Mammary epithelial cell (primary cell): ENCODE measurements around the gene SCN8A.

Source experiments
- CTCF ChIP-seq, 2 donors: IDR thresholded peaks in 1 of 2; conservative IDR thresholded peaks in 1 of 2; 2 replicates each; pipeline ENCODE4 v1.5.1; 2011 to 2012; ENCODE audit warnings: inconsistent platforms in 2 of 2, low read length in 2 of 2, mild to moderate bottlenecking in 2 of 2, control low read depth in 1 of 2, low read depth in 1 of 2; ENCODE audit not compliant: insufficient read depth in 1 of 2; ENCODE audit errors: extremely low read depth in 1 of 2
- EZH2 ChIP-seq: IDR thresholded peaks from 2 replicates; pipeline ENCODE4 v1.6.1; 2012; ENCODE audit warnings: low read length, inconsistent platforms, borderline replicate concordance

GRCh38 chr12:51700887-51701286, 109.9 kb downstream of the SCN8A start:
- TF ChIP-seq EZH2 (no peak), CTCF (conservative IDR thresholded peaks at IDR 0.05 in 1 of 2, IDR thresholded peaks at IDR 0.05 in 1 of 2; ENCODE audit: extremely low read depth in 1 of 2, insufficient read depth in 1 of 2, low read depth in 1 of 2, low read length in 2 of 2) (no peak)
